Upper lobe of left lung (tissue), 4 donors: ENCODE data around the gene PDE11A.

Experiments used
- EP300 ChIP-seq, 4 donors: sonication (generic); formaldehyde crosslinking; IDR thresholded peaks; one replicate each; pipeline ENCODE4 v1.5.1; 2017; ENCODE audit warnings: antibody characterized with exemption in 4 of 4, control low read depth in 2 of 4
- POLR2A ChIP-seq, 4 donors: fragments of 450-650 bp; IDR thresholded peaks; one replicate each; pipeline ENCODE4 v1.5.1; 2016 to 2017; ENCODE audit warnings: antibody characterized with exemption in 4 of 4, mild to moderate bottlenecking in 2 of 4
- TF ChIP-seq, protein P1 (sequence below), 6 experiments: fragments of 450-650 bp in 4 of 6; fragments of 200-600 bp in 2 of 6; sonication (generic) in 2 of 6; IDR thresholded peaks; one replicate each; pipeline ENCODE4 v1.5.1; 2016 to 2019; ENCODE audit warnings: antibody characterized with exemption in 6 of 6

DNA sequence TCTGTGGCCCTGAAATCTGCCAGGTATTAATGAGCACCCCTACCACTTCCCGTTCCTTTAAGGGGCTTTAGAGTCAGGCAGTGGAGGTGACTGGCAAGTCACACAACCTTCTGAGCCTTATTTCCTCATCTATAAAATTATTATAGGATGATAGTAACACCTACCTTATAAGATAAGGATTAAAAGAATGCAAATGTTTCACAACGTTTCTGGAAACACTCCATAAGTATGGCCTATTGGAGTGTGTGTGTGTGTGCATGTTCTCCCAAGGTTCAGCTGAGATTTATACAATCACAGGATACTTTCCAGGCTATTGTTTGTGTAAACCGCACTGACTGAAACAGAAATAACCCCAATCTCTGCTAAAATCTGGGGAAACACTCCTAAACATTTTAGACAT, 176.0 kb downstream of the PDE11A start:
- TF ChIP-seq, protein P1, sequence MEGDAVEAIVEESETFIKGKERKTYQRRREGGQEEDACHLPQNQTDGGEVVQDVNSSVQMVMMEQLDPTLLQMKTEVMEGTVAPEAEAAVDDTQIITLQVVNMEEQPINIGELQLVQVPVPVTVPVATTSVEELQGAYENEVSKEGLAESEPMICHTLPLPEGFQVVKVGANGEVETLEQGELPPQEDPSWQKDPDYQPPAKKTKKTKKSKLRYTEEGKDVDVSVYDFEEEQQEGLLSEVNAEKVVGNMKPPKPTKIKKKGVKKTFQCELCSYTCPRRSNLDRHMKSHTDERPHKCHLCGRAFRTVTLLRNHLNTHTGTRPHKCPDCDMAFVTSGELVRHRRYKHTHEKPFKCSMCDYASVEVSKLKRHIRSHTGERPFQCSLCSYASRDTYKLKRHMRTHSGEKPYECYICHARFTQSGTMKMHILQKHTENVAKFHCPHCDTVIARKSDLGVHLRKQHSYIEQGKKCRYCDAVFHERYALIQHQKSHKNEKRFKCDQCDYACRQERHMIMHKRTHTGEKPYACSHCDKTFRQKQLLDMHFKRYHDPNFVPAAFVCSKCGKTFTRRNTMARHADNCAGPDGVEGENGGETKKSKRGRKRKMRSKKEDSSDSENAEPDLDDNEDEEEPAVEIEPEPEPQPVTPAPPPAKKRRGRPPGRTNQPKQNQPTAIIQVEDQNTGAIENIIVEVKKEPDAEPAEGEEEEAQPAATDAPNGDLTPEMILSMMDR (IDR thresholded peaks at IDR 0.05) = no peak
- TF ChIP-seq POLR2A (IDR thresholded peaks at IDR 0.05) (no peak), EP300 (IDR thresholded peaks at IDR 0.05) (no peak)
